Endothelial cell of umbilical vein (primary cell): ENCODE data around the gene TMPRSS6. TPM values are rescaled to one million over a fixed set of nuclear protein-coding genes. Genes with fewer than 3 reads are reported as not detected.

ENCODE experiments used
- BruUV-seq: library from RNA; stranded (reverse); fragments of 400-500 nt; replicated peaks from 2 replicates; lab custom pipeline; 2021; lab: Mats Ljungman, UMichigan
- CTCF ChIA-PET: fragments of 300-600, 350-600 bp; sonication (Branson Sonifier 250); formaldehyde crosslinking; loops from one replicate; lab custom pipeline; 2021; ENCODE audit warnings: antibody characterized with exemption, inconsistent platforms; lab: Charles Lee
- POLR2A ChIA-PET: fragments of 300-600, 350-600 bp; sonication (Branson Sonifier 250); formaldehyde crosslinking; loops from one replicate; lab custom pipeline; 2021; ENCODE audit warnings: antibody characterized with exemption, inconsistent platforms; lab: Charles Lee
- DNase-seq: peaks from one replicate; pipeline ENCODE4 v3.0.0-alpha.2; 2011; ENCODE audit warnings: low read depth, low spot score
- FAIRE-seq: peaks from 2 replicates; lab custom pipeline; 2011; peaks lifted over from hg19 to GRCh38; lab: Jason Lieb, UNC
- H2AFZ ChIP-seq: 2 replicates; pipeline ENCODE4 v1.6.0; 2012; ENCODE audit warnings: low read depth, low read length, control low read depth, inconsistent platforms
- H3K27ac ChIP-seq: 2 replicates; pipeline ENCODE4 v1.5.1; 2011; ENCODE audit warnings: low read depth, mild to moderate bottlenecking, control low read depth, low read length, moderate library complexity; ENCODE audit not compliant: insufficient read depth
- H3K27me3 ChIP-seq, 2 experiments: 2 replicates each; pipeline versions ENCODE4 v1.6.0 to v1.6.1; 2011; ENCODE audit warnings: low read length in 2 of 2, mixed read lengths in 1 of 2; ENCODE audit not compliant: control insufficient read depth in 2 of 2, insufficient read depth in 2 of 2
- H3K36me3 ChIP-seq, 2 experiments: 2 replicates in 1 of 2; 3 replicates in 1 of 2; pipeline ENCODE4 v1.5.1; 2011; ENCODE audit warnings: low read length in 2 of 2, mild to moderate bottlenecking in 1 of 2, moderate library complexity in 1 of 2; ENCODE audit not compliant: control insufficient read depth in 2 of 2, insufficient read depth in 2 of 2; ENCODE audit errors: extremely low read depth in 1 of 2
- H3K4me1 ChIP-seq: 3 replicates; pipeline ENCODE4 v1.5.1; 2011; ENCODE audit warnings: mild to moderate bottlenecking, low read length; ENCODE audit not compliant: control insufficient read depth, insufficient read depth; ENCODE audit errors: extremely low read depth
- H3K4me2 ChIP-seq: 2 replicates; pipeline ENCODE4 v1.6.1; 2011; ENCODE audit warnings: low read length, control low read depth, mixed read lengths; ENCODE audit not compliant: insufficient read depth
- H3K4me3 ChIP-seq, 3 experiments: fragments of 200-600 bp in 1 of 3; sonication (generic), shearing (Covaris generic) in 1 of 3; replicated peaks in 1 of 3; 2 replicates each; pipeline ENCODE4 v1.5.1; 2011 to 2016; ENCODE audit warnings: control low read depth in 3 of 3, low read length in 3 of 3, mild to moderate bottlenecking in 2 of 3, inconsistent platforms in 1 of 3, low read depth in 1 of 3, moderate library complexity in 1 of 3; ENCODE audit not compliant: insufficient read depth in 1 of 3
- H3K79me2 ChIP-seq: 2 replicates; pipeline ENCODE4 v1.6.0; 2012; ENCODE audit warnings: low read length, inconsistent platforms; ENCODE audit not compliant: control insufficient read depth, insufficient read depth
- H3K9ac ChIP-seq: replicated peaks from 2 replicates; pipeline ENCODE3; 2011; ENCODE audit warnings: low read length, control low read depth; ENCODE audit not compliant: insufficient read depth; ENCODE audit errors: extremely low read depth
- H3K9me1 ChIP-seq: replicated peaks from 3 replicates; pipeline ENCODE4 v1.6.0; 2011; ENCODE audit warnings: mild to moderate bottlenecking, low read length; ENCODE audit not compliant: control insufficient read depth, insufficient read depth; ENCODE audit errors: extremely low read depth
- H3K9me3 ChIP-seq: replicated peaks from 2 replicates; pipeline ENCODE4 v1.5.1; 2012; ENCODE audit warnings: low read length, inconsistent platforms; ENCODE audit not compliant: control insufficient read depth, insufficient read depth
- H4K20me1 ChIP-seq: replicated peaks from 2 replicates; pipeline ENCODE3; 2011; ENCODE audit warnings: mild to moderate bottlenecking, low read length; ENCODE audit not compliant: control insufficient read depth, insufficient read depth; ENCODE audit errors: extremely low read depth
- CTCF ChIP-seq, 2 donors: IDR thresholded peaks; 1 replicate in 1 of 2; 2 replicates in 1 of 2; pipeline ENCODE4 v1.5.1; 2011; ENCODE audit warnings: low read length in 2 of 2, mild to moderate bottlenecking in 2 of 2, moderate library complexity in 2 of 2, control low read depth in 1 of 2, inconsistent platforms in 1 of 2, low read depth in 1 of 2; ENCODE audit not compliant: insufficient read depth in 1 of 2; ENCODE audit errors: extremely low read depth in 1 of 2
- EZH2 ChIP-seq: IDR thresholded peaks from 2 replicates; pipeline ENCODE4 v1.6.1; 2012; ENCODE audit warnings: borderline replicate concordance, low read depth, mild to moderate bottlenecking, moderate library complexity, low read length, inconsistent platforms; ENCODE audit not compliant: severe bottlenecking
- FOS ChIP-seq: IDR thresholded peaks from 2 replicates; pipeline ENCODE4 v1.6.1; 2011; ENCODE audit warnings: mild to moderate bottlenecking, low read length, moderate library complexity, borderline replicate concordance; ENCODE audit not compliant: insufficient read depth
- GATA2 ChIP-seq: IDR thresholded peaks from 2 replicates; pipeline ENCODE4 v1.7.0; 2011; ENCODE audit warnings: low read depth, mild to moderate bottlenecking, moderate library complexity, mixed read lengths, low read length; ENCODE audit not compliant: insufficient read length, insufficient read depth
- JUN ChIP-seq: IDR thresholded peaks from 2 replicates; pipeline ENCODE4 v1.6.1; 2011; ENCODE audit warnings: borderline replicate concordance, low read depth; ENCODE audit not compliant: insufficient read length, insufficient read depth
- MAX ChIP-seq: IDR thresholded peaks from 2 replicates; pipeline ENCODE4 v1.6.1; 2011; ENCODE audit not compliant: insufficient read depth, insufficient read length
- MYC ChIP-seq: IDR thresholded peaks from one replicate; pipeline ENCODE4 v1.6.1; 2011; ENCODE audit warnings: mild to moderate bottlenecking, low read depth, low read length
- POLR2A ChIP-seq: IDR thresholded peaks from 2 replicates; pipeline ENCODE4 v1.6.1; 2012; ENCODE audit warnings: low read depth, mild to moderate bottlenecking, control low read depth, low read length
- POLR2AphosphoS5 ChIP-seq: IDR thresholded peaks from 2 replicates; pipeline ENCODE4 v1.6.1; 2012; ENCODE audit warnings: low read depth, mild to moderate bottlenecking, control low read depth, low read length, moderate library complexity; ENCODE audit not compliant: insufficient read depth
- dilution Hi-C: fragments of 300-500 bp; cut with MboI; formaldehyde crosslinking; loops from one replicate; pipeline ENCODE4 v1.15.0; 2019; ENCODE audit warnings: low sequenced_read_pairs; ENCODE audit not compliant: extremely low pct_ligation_motif_present
- intact Hi-C: fragments of 100-400 bp; cut with micrococcal nuclease; formaldehyde crosslinking; loops from one replicate; pipeline ENCODE4 v1.10.0; 2022
- polyA plus RNA-seq, 4 experiments: library from polyadenylated mRNA; depleted of rRNA in 3 of 4; stranded (reverse) in 3 of 4; unstranded in 1 of 4; fragments of >200 nt; gene quantifications; 2 replicates each; pipeline versions ENCODE4 v1.2.1 to v1.2.3, GENCODE V29; 2011 to 2012; ENCODE audit warnings: missing spikeins in 1 of 4
- total RNA-seq: library from RNA; stranded (reverse); gene quantifications from 2 replicates; pipeline ENCODE4 v1.2.3, GENCODE V29; 2021

TMPRSS6 gene
- total and polyA plus RNA-seq, 2 donors (not counting 3 experiments of a cell fraction or from before 2014, with no cell fraction given), result not detected

GRCh38 chr22:37148031-37148651 is 38.6 kb upstream of the TMPRSS6 start:
- H3K27me3 ChIP-seq, result peaks cover 2 to 5% of the 10 kb centered on the region in 2 experiments
- no peak overlapping the region for H3K4me3 ChIP-seq
- DNase-seq (no peak), FAIRE-seq (no peak)
- intact Hi-C loops (no loop called here), dilution Hi-C loops (no loop called here)
- BruUV-seq, result no TSS peak
- H4K20me1 ChIP-seq, result no peaks in the 10 kb centered on the region
- H3K4me2 ChIP-seq, result no peak overlapping the region
- H3K9me3 ChIP-seq, result no peaks in the 10 kb centered on the region
- no peaks in the 10 kb centered on the region for H3K36me3 ChIP-seq
- H3K27ac ChIP-seq, result no peak overlapping the region
- H3K4me1 ChIP-seq, result no peaks in the 10 kb centered on the region
- H3K79me2 ChIP-seq, result no peaks in the 10 kb centered on the region
- H3K9me1 ChIP-seq, result no peaks in the 10 kb centered on the region
- ChIA-PET POLR2A (no interaction called here), CTCF (no interaction called here)
- H2AFZ ChIP-seq, result no peak overlapping the region
- H3K9ac ChIP-seq, result no peak overlapping the region
- no peak for TF ChIP-seq POLR2A
- no peak for TF ChIP-seq FOS
- no peak for TF ChIP-seq EZH2
- no peak for TF ChIP-seq MAX
- no peak for TF ChIP-seq CTCF (IDR thresholded peaks at IDR 0.05; ENCODE audit: extremely low read depth in 1 of 2, insufficient read depth in 1 of 2, low read depth in 1 of 2, low read length in 2 of 2)
- no peak for TF ChIP-seq GATA2
- TF ChIP-seq POLR2AphosphoS5, result no peak
- TF ChIP-seq MYC, result no peak
- no peak for TF ChIP-seq JUN
